Lung microvascular endothelial cell (primary cell): ENCODE measurements around the gene AMPD2. TPM values are rescaled to one million over a fixed set of nuclear protein-coding genes. Genes with fewer than 3 reads are reported as not detected.
A peak's percentile ranks its signal among the peaks of the same experiment; 100 is the strongest.

Experiments
- DNase-seq, 2 donors: peaks; one replicate each; pipeline versions ENCODE4 v3.0.0 to v3.0.0-alpha.2; 2010; ENCODE audit warnings: low read depth in 2 of 2
- total RNA-seq: library from RNA; depleted of rRNA; stranded (reverse); fragments of >200 nt; gene quantifications from 2 replicates; pipeline ENCODE4 v1.2.1, GENCODE V29; 2014

The AMPD2 gene
- total RNA-seq, 1 donor from 2014 or later: 26.8 TPM

- DNase-seq: peak; percentile 13 to 27
Measured at GRCh38 chr1:109616391-109616790, 3.2 kb upstream of the AMPD2 start.

- peak; percentile 86 to 93 for DNase-seq
Measured at GRCh38 chr1:109617291-109617801, 2.3 kb upstream of the AMPD2 start.

- DNase-seq: no peak
Measured at GRCh38 chr1:109618661-109619575, 719 bp upstream of the AMPD2 start.

GRCh38 chr1:109620401-109620791, 759 bp downstream of the AMPD2 start:
- peak; percentile 48 to 58 for DNase-seq

- peak; percentile 97 for DNase-seq
Measured at GRCh38 chr1:109620841-109621286, 1.2 kb downstream of the AMPD2 start.

- peak; percentile 21 to 28 for DNase-seq
Measured at GRCh38 chr1:109621379-109622136, 1.9 kb downstream of the AMPD2 start.

GRCh38 chr1:109622137-109622892, 2.7 kb downstream of the AMPD2 start:
- DNase-seq: no peak

- no peak for DNase-seq
Measured at GRCh38 chr1:109622895-109623294, 3.3 kb downstream of the AMPD2 start.

- no peak for DNase-seq
Measured at GRCh38 chr1:109623601-109624161, 4.0 kb downstream of the AMPD2 start.

- DNase-seq: no peak
Measured at GRCh38 chr1:109624201-109625010, 4.8 kb downstream of the AMPD2 start.

- DNase-seq: no peak
Measured at GRCh38 chr1:109625176-109625575, 5.5 kb downstream of the AMPD2 start.

- no peak for DNase-seq
Measured at GRCh38 chr1:109625601-109626560, 6.2 kb downstream of the AMPD2 start.

- no peak for DNase-seq
Measured at GRCh38 chr1:109626682-109627408, 7.2 kb downstream of the AMPD2 start.

- no peak for DNase-seq
Measured at GRCh38 chr1:109627692-109628399, 8.2 kb downstream of the AMPD2 start.

GRCh38 chr1:109628540-109629321, 9.1 kb downstream of the AMPD2 start:
- no peak for DNase-seq

- no peak for DNase-seq
Measured at GRCh38 chr1:109629372-109630030, 9.9 kb downstream of the AMPD2 start.
